CD14-positive monocyte (primary cell): ENCODE measurements around the gene FHOD3. TPM values are rescaled to one million over a fixed set of nuclear protein-coding genes. Genes with fewer than 3 reads are reported as not detected.

ENCODE experiments used
- DNase-seq, 3 donors: peaks; one replicate each; pipeline ENCODE4 v3.0.0-alpha.2; 2011 to 2022
- H2AFZ ChIP-seq: 2 replicates; pipeline ENCODE4 v1.6.0; 2012; ENCODE audit warnings: mild to moderate bottlenecking, low read depth, low read length, inconsistent platforms; ENCODE audit not compliant: insufficient read depth, poor library complexity, severe bottlenecking
- H3K27ac ChIP-seq, 2 donors: 1 replicate in 1 of 2; 2 replicates in 1 of 2; pipeline ENCODE4 v1.5.1; 2012 to 2013; ENCODE audit warnings: low read length in 2 of 2, control low read depth in 1 of 2, inconsistent platforms in 1 of 2, low read depth in 1 of 2, mild to moderate bottlenecking in 1 of 2
- H3K27me3 ChIP-seq, 2 donors: one replicate each; pipeline versions ENCODE4 v1.6.0 to v1.6.1; 2011 to 2013; ENCODE audit warnings: low read length in 2 of 2; ENCODE audit not compliant: control insufficient read depth in 2 of 2, insufficient read depth in 2 of 2
- H3K36me3 ChIP-seq, 2 donors: replicated peaks in 1 of 2; 1 replicate in 1 of 2; 2 replicates in 1 of 2; pipeline versions ENCODE4 v1.5.1 to v1.6.1; 2012 to 2013; ENCODE audit warnings: low read length in 2 of 2, control low read depth in 1 of 2, inconsistent platforms in 1 of 2, mild to moderate bottlenecking in 1 of 2; ENCODE audit not compliant: insufficient read depth in 2 of 2, control insufficient read depth in 1 of 2
- H3K4me1 ChIP-seq, 2 donors: 1 replicate in 1 of 2; 2 replicates in 1 of 2; pipeline versions ENCODE4 v1.5.1 to v1.6.1; 2012 to 2013; ENCODE audit warnings: low read length in 2 of 2, control low read depth in 1 of 2, inconsistent platforms in 1 of 2, mild to moderate bottlenecking in 1 of 2, moderate library complexity in 1 of 2; ENCODE audit not compliant: insufficient read depth in 2 of 2, control insufficient read depth in 1 of 2
- H3K4me2 ChIP-seq: replicated peaks from 2 replicates; pipeline ENCODE3; 2012; ENCODE audit warnings: low read length, moderate library complexity, mild to moderate bottlenecking; ENCODE audit not compliant: poor library complexity, severe bottlenecking; ENCODE audit errors: extremely low read depth
- H3K4me3 ChIP-seq, 3 experiments: fragments of 200-600 bp in 1 of 3; sonication (generic) in 1 of 3; replicated peaks in 1 of 3; 1 replicate in 2 of 3; 2 replicates in 1 of 3; pipeline ENCODE4 v1.5.1; 2011 to 2013; ENCODE audit warnings: low read length in 3 of 3, mild to moderate bottlenecking in 3 of 3, control low read depth in 2 of 3, low read depth in 2 of 3, inconsistent platforms in 1 of 3, moderate library complexity in 1 of 3
- H3K79me2 ChIP-seq: 2 replicates; pipeline ENCODE4 v1.6.0; 2012; ENCODE audit warnings: mild to moderate bottlenecking, control low read depth, inconsistent platforms, low read length, moderate library complexity; ENCODE audit not compliant: insufficient read depth
- H3K9ac ChIP-seq: 2 replicates; pipeline ENCODE4 v1.6.0; 2017; ENCODE audit warnings: low read length, mild to moderate bottlenecking; ENCODE audit not compliant: insufficient read depth, poor library complexity, severe bottlenecking
- H3K9me3 ChIP-seq, 2 donors: replicated peaks in 1 of 2; 1 replicate in 1 of 2; 2 replicates in 1 of 2; pipeline versions ENCODE4 v1.5.1 to v1.6.1; 2012 to 2013; ENCODE audit warnings: low read length in 2 of 2, control low read depth in 1 of 2; ENCODE audit not compliant: control insufficient read depth in 1 of 2, insufficient read depth in 1 of 2
- H4K20me1 ChIP-seq: 2 replicates; pipeline ENCODE4 v1.6.0; 2012; ENCODE audit warnings: mild to moderate bottlenecking, low read length, control low read depth, moderate library complexity; ENCODE audit not compliant: insufficient read depth
- H3K27ac Mint-ChIP-seq, 7 donors: one replicate each; pipeline ENCODE4 v1.8.0; 2020; ENCODE audit warnings: mild to moderate bottlenecking in 7 of 7, mixed read lengths in 7 of 7, moderate library complexity in 6 of 7, inconsistent platforms in 2 of 7
- H3K27me3 Mint-ChIP-seq, 3 donors: one replicate each; pipeline ENCODE4 v1.8.0; 2021 to 2022; ENCODE audit warnings: low read depth in 3 of 3, mild to moderate bottlenecking in 3 of 3, mixed read lengths in 3 of 3, moderate library complexity in 3 of 3, inconsistent platforms in 1 of 3
- H3K36me3 Mint-ChIP-seq, 2 donors: one replicate each; pipeline ENCODE4 v1.8.0; 2020; ENCODE audit warnings: mixed read lengths in 2 of 2, inconsistent platforms in 1 of 2, mild to moderate bottlenecking in 1 of 2
- H3K4me1 Mint-ChIP-seq: one replicate; pipeline ENCODE4 v1.8.0; 2020; ENCODE audit warnings: mild to moderate bottlenecking, mixed read lengths
- H3K4me3 Mint-ChIP-seq, 2 donors: one replicate each; pipeline ENCODE4 v1.8.0; 2020; ENCODE audit warnings: mild to moderate bottlenecking in 2 of 2, mixed read lengths in 2 of 2, moderate library complexity in 1 of 2
- H3K9me3 Mint-ChIP-seq, 7 donors: one replicate each; pipeline ENCODE4 v1.8.0; 2020 to 2022; ENCODE audit warnings: mixed read lengths in 7 of 7, mild to moderate bottlenecking in 6 of 7, moderate library complexity in 6 of 7, inconsistent platforms in 2 of 7
- WGBS: methylation state at CpG from one replicate; pipeline ENCODE4 v1.1.5; 2013; ENCODE audit warnings: missing lambda C conversion rate; ENCODE audit not compliant: insufficient coverage; 5-methylcytosine and 5-hydroxymethylcytosine counted together
- intact Hi-C, 2 donors: fragments of 100-400 bp; cut with micrococcal nuclease; formaldehyde crosslinking; loops; one replicate each; pipeline versions ENCODE4 v1.15.0 to v1.15.1; 2023
- polyA plus RNA-seq, 3 donors: library from polyadenylated mRNA; depleted of rRNA in 1 of 3; unstranded in 2 of 3; stranded (reverse) in 1 of 3; fragments of 300-500 nt in 2 of 3; fragments of >200 nt in 1 of 3; fragmentation: Illumina TruSeq in 2 of 3; gene quantifications; 1 replicate in 2 of 3; 2 replicates in 1 of 3; pipeline ENCODE4 v1.2.3, GENCODE V29; 2012 to 2021
- TF ChIP-seq, protein P1 (sequence below): fragments of 200-600 bp; IDR thresholded peaks from one replicate; pipeline ENCODE4 v1.8.0; 2022; ENCODE audit warnings: antibody characterized with exemption, mild to moderate bottlenecking

Gene FHOD3
- polyA plus RNA-seq, 3 donors: not detected

DNA sequence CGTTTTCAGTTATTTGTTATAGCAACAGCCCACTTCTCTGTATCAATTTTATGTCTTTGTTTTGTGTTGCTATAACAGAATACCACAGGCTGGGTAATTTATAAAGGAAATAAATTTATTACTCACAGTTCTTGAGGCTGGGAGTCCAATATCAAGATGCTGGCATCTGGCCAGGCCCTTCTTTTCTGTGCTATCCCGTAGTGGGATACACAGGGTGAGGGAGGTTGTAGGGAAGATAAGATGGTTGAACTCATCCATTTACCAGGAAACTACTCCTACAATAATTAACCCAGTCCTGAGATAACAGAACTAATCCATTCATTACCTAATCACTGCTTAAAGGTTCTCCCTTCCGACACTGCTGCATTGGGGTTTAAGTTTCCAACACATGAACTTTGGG, 310.6 kb downstream of the FHOD3 start:
- no peak overlapping the region for H3K4me3 ChIP-seq
- no peaks in the 10 kb centered on the region for H3K27me3 ChIP-seq
- no peak overlapping the region for H3K27ac Mint-ChIP-seq
- H3K9me3 Mint-ChIP-seq: peaks cover 0 to 13% (median 1%) of the 10 kb centered on the region in 7 donors
- H3K27me3 Mint-ChIP-seq: peaks cover 0 to 4% (median 2%) of the 10 kb centered on the region in 3 donors
- no peaks in the 10 kb centered on the region for H3K9me3 ChIP-seq
- H3K27ac ChIP-seq: no peak overlapping the region
- no peak for DNase-seq
- H3K9ac ChIP-seq: no peak overlapping the region
- no peaks in the 10 kb centered on the region for H3K4me1 ChIP-seq
- H4K20me1 ChIP-seq: no peaks in the 10 kb centered on the region
- intact Hi-C loops: no loop called here
- H3K4me3 Mint-ChIP-seq: no peak overlapping the region
- H2AFZ ChIP-seq: no peak overlapping the region
- H3K4me1 Mint-ChIP-seq: no peaks in the 10 kb centered on the region
- no peaks in the 10 kb centered on the region for H3K36me3 ChIP-seq
- H3K79me2 ChIP-seq: no peaks in the 10 kb centered on the region
- TF ChIP-seq, protein P1, sequence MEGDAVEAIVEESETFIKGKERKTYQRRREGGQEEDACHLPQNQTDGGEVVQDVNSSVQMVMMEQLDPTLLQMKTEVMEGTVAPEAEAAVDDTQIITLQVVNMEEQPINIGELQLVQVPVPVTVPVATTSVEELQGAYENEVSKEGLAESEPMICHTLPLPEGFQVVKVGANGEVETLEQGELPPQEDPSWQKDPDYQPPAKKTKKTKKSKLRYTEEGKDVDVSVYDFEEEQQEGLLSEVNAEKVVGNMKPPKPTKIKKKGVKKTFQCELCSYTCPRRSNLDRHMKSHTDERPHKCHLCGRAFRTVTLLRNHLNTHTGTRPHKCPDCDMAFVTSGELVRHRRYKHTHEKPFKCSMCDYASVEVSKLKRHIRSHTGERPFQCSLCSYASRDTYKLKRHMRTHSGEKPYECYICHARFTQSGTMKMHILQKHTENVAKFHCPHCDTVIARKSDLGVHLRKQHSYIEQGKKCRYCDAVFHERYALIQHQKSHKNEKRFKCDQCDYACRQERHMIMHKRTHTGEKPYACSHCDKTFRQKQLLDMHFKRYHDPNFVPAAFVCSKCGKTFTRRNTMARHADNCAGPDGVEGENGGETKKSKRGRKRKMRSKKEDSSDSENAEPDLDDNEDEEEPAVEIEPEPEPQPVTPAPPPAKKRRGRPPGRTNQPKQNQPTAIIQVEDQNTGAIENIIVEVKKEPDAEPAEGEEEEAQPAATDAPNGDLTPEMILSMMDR: no peak
- no peak overlapping the region for H3K4me2 ChIP-seq
- H3K36me3 Mint-ChIP-seq: no peaks in the 10 kb centered on the region
- WGBS: no CpG with 5 or more reads among the region's 3 CpGs

DNA sequence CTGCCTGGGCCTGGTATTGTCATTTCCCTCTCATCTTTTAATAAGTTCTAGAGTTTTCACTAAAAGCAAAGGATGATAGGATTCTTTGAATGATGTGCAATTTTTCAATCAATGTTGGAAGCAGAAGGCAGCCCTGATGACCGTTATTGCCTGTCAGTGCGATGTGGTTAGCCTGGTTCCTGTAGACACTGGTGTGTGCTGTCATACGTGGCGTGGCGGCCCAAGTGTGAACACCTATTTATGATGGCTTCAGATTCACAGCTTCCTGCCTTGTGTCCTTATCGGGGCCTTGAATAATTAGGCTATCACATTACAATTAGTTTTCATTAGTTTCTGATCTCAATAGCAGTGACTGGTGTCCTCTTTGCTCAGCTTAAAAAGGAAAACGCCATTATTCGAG, 312.7 kb downstream of the FHOD3 start:
- Histone ChIP-seq H3K27ac (no peak overlapping the region), H2AFZ (no peak overlapping the region), H3K9ac (no peak overlapping the region), H3K4me3 (no peak overlapping the region), H3K4me2 (no peak overlapping the region), H4K20me1 (no peaks in the 10 kb centered on the region), H3K36me3 (no peaks in the 10 kb centered on the region), H3K79me2 (no peaks in the 10 kb centered on the region), H3K4me1 (no peaks in the 10 kb centered on the region), H3K27me3 (no peaks in the 10 kb centered on the region), H3K9me3 (no peaks in the 10 kb centered on the region)
- TF ChIP-seq, protein P1: no peak
- H3K36me3 Mint-ChIP-seq: no peaks in the 10 kb centered on the region
- H3K4me3 Mint-ChIP-seq: no peak overlapping the region
- WGBS: 90% methylated on average over 6 of the region's 8 CpGs
- DNase-seq: no peak
- H3K27ac Mint-ChIP-seq: no peak overlapping the region
- no peaks in the 10 kb centered on the region for H3K4me1 Mint-ChIP-seq
- H3K9me3 Mint-ChIP-seq: peaks cover 0 to 14% (median 2%) of the 10 kb centered on the region in 7 donors
- intact Hi-C loops: no loop called here
- peaks cover 0 to 8% (median 2%) of the 10 kb centered on the region in 3 donors for H3K27me3 Mint-ChIP-seq
